HCEC 1CT (cell line): ENCODE results near the gene TTF1.
A peak's percentile ranks its signal among the peaks of the same experiment; 100 is the strongest.

ENCODE experiments used
- DNase-seq: peaks from one replicate; pipeline ENCODE4 v3.0.0-alpha.2; 2017

Gene TTF1

DNA sequence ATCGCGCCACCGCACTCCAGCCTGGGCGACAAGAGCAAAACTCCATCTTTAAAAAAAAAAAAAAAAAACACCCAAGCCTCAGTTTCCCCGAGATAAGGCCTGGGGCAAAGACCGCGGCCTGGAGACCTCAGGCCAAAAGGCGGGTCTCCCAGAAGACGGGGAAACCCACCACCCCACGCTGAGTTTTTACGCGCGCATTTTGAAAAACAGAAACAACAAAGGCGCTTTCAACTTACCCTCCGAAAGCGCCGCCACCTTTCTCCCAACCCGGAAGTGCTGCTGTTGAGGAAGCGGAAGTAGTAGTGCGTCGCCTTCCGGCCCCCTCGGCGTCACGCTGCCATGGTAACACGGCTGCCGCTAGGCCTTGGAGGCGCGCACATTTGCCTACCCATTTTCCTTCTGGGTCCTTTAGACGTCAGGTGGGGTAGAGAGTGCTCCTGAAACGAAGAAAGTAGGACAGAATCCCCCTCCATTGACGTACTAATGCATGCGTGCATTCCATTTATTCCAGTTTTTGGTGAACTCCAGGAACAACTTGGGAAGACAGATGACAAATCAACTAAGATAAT is at the start of gene TTF1:
TSS of gene TTF1 (minus strand) at position 287 of the 569 bp plus-strand sequence. CDS start 4,019 bp downstream, outside the sequence.
- peak; percentile 86 for DNase-seq

DNA sequence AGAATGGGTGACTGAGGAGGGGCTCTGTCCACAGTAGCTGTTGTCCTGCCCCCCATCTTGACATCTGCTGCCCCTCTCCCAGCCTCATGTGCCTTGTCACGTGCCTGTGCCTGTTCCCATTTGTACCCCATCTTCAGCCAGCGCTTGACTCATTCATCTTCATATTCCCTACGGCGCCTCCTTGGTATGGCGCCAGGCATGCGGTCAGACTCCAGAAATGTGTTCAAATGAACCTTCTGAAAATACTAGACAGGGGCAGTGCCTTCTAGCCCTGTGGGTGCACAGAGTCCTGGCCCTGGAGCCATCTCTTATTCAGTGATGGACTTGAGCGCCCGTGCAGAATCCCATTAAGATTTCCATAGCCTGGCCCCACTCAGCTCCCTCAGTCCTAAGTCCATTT is 49.6 kb upstream of the TTF1 start:
- DNase-seq: no peak

GRCh38 chr9:132451276-132451675 is 44.6 kb upstream of the TTF1 start:
- no peak for DNase-seq

GRCh38 chr9:132447902-132448301 is 41.3 kb upstream of the TTF1 start:
- no peak for DNase-seq

GRCh38 chr9:132447346-132447745 is 40.7 kb upstream of the TTF1 start:
- DNase-seq: no peak

DNA sequence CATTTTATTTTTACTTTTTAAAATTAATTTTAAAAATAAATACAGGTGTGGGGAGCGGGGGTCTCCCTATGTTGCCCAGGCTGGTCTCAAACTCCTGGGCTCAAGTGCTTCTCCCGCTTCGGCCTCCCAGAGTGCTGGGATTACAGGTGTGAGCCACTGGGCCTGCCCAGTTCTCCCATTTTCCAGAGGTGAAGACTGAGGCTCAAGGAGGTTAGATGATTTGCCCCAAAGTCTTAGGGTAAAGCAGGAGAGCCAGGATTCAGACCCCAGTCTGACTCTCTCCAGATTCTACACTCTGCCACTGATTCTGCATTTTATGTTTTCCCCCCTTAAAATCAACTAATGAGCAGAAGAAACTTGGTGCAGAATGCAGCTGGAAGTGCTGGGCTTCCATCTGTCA is 40.2 kb upstream of the TTF1 start:
- DNase-seq: no peak

DNA sequence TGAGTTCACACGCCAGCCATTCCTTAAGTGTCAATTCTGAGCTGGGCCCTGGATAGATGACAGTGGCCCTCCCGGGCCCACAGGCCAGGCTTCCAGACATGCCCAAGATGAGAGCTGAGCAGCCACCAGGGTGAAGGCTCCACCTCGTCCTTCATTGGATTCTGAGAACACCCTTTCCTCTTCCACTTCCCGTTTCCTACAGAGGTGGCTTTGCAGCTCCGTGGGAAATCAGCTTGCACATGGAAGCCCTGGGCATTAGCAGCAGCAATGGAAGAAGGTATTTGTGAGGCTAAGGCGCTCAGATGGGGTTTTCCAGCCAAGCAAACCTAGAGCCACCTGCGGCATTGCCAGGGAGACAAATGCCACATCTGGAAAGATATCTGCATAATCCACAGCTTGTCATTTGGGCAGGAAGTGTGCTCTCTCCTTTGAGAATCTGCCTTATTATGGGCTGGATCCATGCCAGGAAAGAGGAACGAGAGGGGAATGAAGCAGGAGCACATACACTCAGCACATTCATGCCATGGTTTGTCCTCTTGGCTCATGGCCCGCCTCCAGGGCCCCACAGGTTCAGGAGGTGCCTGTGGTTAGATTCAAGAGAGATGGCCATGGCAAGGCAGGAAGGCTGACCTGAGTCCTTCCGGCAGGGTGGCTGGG is 37.4 kb upstream of the TTF1 start:
- no peak for DNase-seq

DNA sequence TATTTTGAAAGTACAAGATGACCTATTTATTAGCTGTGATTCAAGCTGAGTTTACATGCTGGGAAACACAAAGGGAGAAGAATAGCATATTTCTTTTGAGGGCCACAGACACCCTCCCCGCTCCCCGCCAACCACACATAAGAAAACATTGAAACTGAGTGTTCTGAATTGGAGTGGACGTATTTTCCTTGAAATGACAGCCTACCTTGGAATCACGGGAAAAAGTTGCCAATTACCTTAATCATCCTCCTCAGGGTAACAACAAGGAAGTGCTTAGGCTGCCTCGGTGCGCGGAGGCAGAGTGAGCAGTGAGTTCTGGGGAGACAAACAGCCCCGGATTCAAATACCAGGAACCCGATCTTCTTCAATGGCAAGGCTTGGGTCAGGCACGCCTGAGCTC is 34.8 kb upstream of the TTF1 start:
- DNase-seq: no peak

GRCh38 chr9:132440735-132441134 is 34.1 kb upstream of the TTF1 start:
- DNase-seq: no peak

GRCh38 chr9:132439153-132439552 is 32.5 kb upstream of the TTF1 start:
- no peak for DNase-seq

DNA sequence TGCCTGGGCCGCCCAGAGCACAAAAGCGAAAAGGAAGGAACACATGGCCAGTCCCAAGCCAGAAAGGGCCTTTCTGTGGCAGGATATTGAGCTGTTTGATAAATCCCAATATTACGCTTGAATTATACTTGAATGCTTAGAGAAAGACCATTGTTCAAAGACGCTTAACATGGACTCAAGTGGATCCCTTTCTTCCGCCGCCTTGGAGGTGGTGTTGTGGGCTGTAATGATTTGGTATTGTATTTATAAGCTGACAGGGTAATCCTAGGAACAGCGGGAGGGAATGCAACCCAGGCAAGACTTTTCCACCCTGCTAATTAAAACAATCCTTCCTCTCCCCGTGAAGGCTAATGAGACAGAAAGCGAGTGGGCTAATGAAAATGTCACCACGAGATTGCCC is 28.2 kb upstream of the TTF1 start:
- no peak for DNase-seq

DNA sequence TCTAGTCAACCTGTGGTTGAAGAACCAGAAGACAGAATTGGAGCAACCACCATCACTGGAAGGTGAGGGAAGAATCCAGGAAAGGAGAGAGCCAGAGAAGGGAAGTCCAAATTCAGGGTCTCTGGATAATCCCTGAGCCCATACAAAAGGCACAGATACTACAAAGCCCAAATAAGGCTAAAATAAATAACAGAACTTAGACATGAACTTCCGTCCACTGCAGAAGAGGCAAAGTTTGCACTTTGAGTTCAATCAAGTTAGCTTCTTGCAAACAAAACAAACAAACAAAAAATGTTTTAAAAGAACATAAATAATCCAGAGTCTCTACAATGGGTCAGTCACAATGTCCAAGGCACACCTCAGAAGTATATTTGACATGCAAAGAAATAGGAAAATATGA is 24.4 kb upstream of the TTF1 start:
- DNase-seq: no peak

GRCh38 chr9:132426639-132427414 is 20.2 kb upstream of the TTF1 start:
- no peak for DNase-seq

GRCh38 chr9:132425675-132426062 is 19.0 kb upstream of the TTF1 start:
- no peak for DNase-seq

DNA sequence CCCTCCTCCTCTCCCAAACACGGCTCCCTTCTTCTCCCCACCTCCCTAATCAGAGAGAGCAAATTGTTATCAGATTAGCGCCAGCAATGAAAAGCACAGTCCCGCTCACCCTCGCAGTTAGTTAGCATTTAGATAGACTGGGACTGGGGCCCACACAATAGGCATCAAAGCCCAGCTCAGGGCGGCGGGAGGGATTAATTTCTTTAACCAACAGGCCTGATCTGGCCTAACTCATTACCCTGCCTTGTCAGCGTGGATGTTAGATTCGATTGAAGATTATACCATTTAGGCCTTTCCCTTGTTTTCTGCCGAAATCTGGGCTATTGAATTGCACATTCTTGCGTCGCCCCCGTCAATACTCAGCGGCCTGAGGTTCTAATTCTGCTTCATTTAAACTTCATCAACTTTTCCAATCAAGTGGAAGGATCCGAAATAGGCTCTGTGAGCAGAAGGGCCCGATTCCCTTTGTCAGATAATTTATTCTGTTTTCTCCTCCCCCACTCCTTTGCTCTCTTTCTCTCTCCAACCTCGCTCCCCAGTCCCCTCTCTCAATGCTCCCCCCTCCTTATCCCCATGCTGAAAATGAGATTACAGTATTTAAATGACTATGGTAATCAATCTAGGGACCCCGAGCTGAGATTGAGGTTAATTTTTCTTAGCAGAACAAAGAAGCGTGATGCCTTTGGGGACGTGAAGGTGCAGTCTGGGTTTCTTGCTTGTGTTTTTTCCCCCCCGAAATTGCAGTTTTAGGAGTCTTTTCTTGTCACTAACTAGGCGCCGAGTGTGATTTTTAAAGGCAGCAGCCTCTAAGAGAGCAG is 18.4 kb upstream of the TTF1 start:
- no peak for DNase-seq

DNA sequence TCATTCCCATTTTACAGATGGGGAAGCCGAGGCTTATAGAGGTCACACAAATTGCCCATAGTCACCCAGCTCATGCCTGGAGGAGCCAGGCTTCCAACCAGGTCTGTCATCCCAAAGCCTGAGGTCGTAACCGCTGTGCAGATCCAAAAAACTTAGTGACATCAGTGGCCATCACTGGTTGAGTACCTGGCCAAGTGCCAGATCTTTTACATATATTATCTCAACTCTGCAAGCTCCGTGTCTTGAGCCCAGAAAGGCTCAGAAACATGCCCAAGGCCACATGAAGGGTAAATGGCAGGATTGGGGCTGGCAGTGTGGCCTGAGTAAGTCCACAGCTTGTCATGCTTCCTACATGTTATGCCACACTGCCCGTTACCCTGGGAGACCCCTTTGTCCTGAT is 16.9 kb upstream of the TTF1 start:
- no peak for DNase-seq

DNA sequence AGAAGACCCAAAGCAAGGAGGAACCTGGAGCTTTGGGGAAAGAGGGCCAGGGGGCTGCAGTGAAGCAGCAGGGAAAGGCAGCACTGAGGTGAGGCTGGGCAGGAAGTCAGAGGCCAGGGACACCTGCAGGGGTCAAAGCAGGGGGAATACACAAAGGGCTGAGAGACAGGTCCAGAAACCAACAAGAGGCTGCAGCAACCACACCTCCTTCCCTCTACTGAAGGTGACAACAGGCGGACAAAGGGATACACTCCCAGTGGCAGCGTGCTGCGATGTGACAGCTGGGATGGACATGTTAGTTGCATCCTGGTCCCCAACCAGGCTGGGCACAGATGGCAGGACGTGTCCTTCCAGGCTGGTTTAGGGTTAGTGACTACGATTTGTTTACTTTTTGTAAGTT is 15.9 kb upstream of the TTF1 start:
- no peak for DNase-seq

GRCh38 chr9:132418726-132419363 is 12.2 kb upstream of the TTF1 start:
- DNase-seq: no peak

- DNase-seq: no peak
Observed at GRCh38 chr9:132415181-132415580, 8.5 kb upstream of the TTF1 start.

GRCh38 chr9:132414731-132415130 is 8.1 kb upstream of the TTF1 start:
- no peak for DNase-seq

GRCh38 chr9:132413926-132414325 is 7.3 kb upstream of the TTF1 start:
- DNase-seq: no peak

GRCh38 chr9:132412089-132412488 is 5.4 kb upstream of the TTF1 start:
- no peak for DNase-seq

GRCh38 chr9:132411091-132411508 is 4.5 kb upstream of the TTF1 start:
- DNase-seq: no peak
